GM12875 (cell line): Measurements from ENCODE around the gene RPL27.
A peak's percentile ranks its signal among the peaks of the same experiment; 100 is the strongest.

ENCODE experiments used
- H3K4me3 ChIP-seq: one replicate; pipeline ENCODE4 v1.5.1; 2011; ENCODE audit warnings: low read depth, low read length, control low read depth
- CTCF ChIP-seq: IDR thresholded peaks from 2 replicates; pipeline ENCODE4 v1.5.1; 2011; ENCODE audit warnings: low read depth, mild to moderate bottlenecking, control low read depth, inconsistent platforms, low read length, moderate library complexity, borderline replicate concordance; ENCODE audit not compliant: insufficient read depth

Gene RPL27

GRCh38 chr17:43019418-43019817, 21.2 kb downstream of the RPL27 start:
- TF ChIP-seq CTCF = no peak
- H3K4me3 ChIP-seq = no peak overlapping the region

- H3K4me3 ChIP-seq = no peak overlapping the region
- TF ChIP-seq CTCF = no peak
Observed at GRCh38 chr17:43020030-43020621, 21.9 kb downstream of the RPL27 start.

GRCh38 chr17:43020789-43021740, 22.8 kb downstream of the RPL27 start:
- no peak for TF ChIP-seq CTCF
- peak overlapping the region; percentile 60 for H3K4me3 ChIP-seq

- peak within 1 kb of the TSS; percentile 60 for H3K4me3 ChIP-seq
- no peak for TF ChIP-seq CTCF
Observed at GRCh38 chr17:43021741-43022512, 23.7 kb downstream of the RPL27 start, which contains the start of gene VAT1. Gene VAT1, minus strand, starts transcription at chr17:43022385. Its CDS starts 63 bp downstream, at chr17:43022322.

- H3K4me3 ChIP-seq = peak within 1 kb of the TSS; percentile 55
- peak; percentile 82 for TF ChIP-seq CTCF
Observed at GRCh38 chr17:43024407-43025289, 26.4 kb downstream of the RPL27 start, which contains the start of gene RND2. Gene RND2, plus strand, starts transcription at chr17:43025231. Its CDS starts 117 bp downstream, at chr17:43025348.

GRCh38 chr17:43025290-43025657, 27.1 kb downstream of the RPL27 start:
- no peak for TF ChIP-seq CTCF
- no peak overlapping the region for H3K4me3 ChIP-seq
